ENCODE results near the gene UBAP2L. TPM values are rescaled to one million over a fixed set of nuclear protein-coding genes. Genes with fewer than 3 reads are reported as not detected.

UBAP2L gene
- total and polyA plus RNA-seq, 10 of the 15 experiments (the other 5 are each of a cell fraction or from before 2014, with no cell fraction given), result 49.9 to 198 (median 152) TPM

- BruUV-seq (replicated peaks), result no TSS peak
- Histone ChIP-seq H3K4me1 (ENCODE audit: control insufficient read depth, insufficient read depth, low read length) (no peaks in the 10 kb centered on the region), H3K36me3 (ENCODE audit: control insufficient read depth in 2 of 2, insufficient read depth in 2 of 2, low read length in 1 of 2) (peaks cover 12 to 36% of the 10 kb centered on the region in 2 experiments), H3K9me3 (replicated peaks; ENCODE audit: control insufficient read depth, insufficient read depth, low read length) (no peaks in the 10 kb centered on the region), H4K20me1 (ENCODE audit: control insufficient read depth, insufficient read depth) (0 out of 2 replicates have a peak, but pooled peaks cover 2% of the 10 kb centered on the region), H3K9ac (ENCODE audit: control insufficient read depth, insufficient read depth, low read length) (no peak overlapping the region), H3K4me2 (ENCODE audit: control insufficient read depth, insufficient read depth) (no peak overlapping the region), H3K4me3 (no peak overlapping the region), H3K27ac (ENCODE audit: control insufficient read depth, insufficient read depth) (no peak overlapping the region), H2AFZ (ENCODE audit: control insufficient read depth, low read depth, low read length) (no peak overlapping the region), H3K27me3 (replicated peaks in 1 of 2; ENCODE audit: control insufficient read depth in 2 of 2, insufficient read depth in 2 of 2, low read length in 1 of 2) (no peaks in the 10 kb centered on the region), H3K79me2 (ENCODE audit: control insufficient read depth, insufficient read depth, low read length) (peaks cover 10% of the 10 kb centered on the region)
- TF ChIP-seq MLLT1 (IDR thresholded peaks at IDR 0.05), result no peak
- TF ChIP-seq CBFB (IDR thresholded peaks at IDR 0.05; ENCODE audit: low read depth), result no peak
- TF ChIP-seq BCL3 (IDR thresholded peaks at IDR 0.05; ENCODE audit: borderline replicate concordance, insufficient read depth, low read depth, low read length, poor library complexity, severe bottlenecking), result no peak
- TF ChIP-seq BACH1 (IDR thresholded peaks at IDR 0.05; ENCODE audit: borderline replicate concordance), result no peak
- TF ChIP-seq CBX5 (IDR thresholded peaks at IDR 0.05; ENCODE audit: low read depth), result no peak
- no peak for TF ChIP-seq CHD4 (IDR thresholded peaks at IDR 0.05)
- no peak for TF ChIP-seq YBX1 (IDR thresholded peaks at IDR 0.05)
- TF ChIP-seq GABPA (IDR thresholded peaks at IDR 0.05; ENCODE audit: low read depth), result no peak
- no peak for TF ChIP-seq POLR2AphosphoS5 (IDR thresholded peaks at IDR 0.05; ENCODE audit: low read length)
- TF ChIP-seq ZBTB4 (CRISPR knock-in tag; IDR thresholded peaks at IDR 0.05), result no peak
- no peak for TF ChIP-seq SPI1 (IDR thresholded peaks at IDR 0.05; ENCODE audit: borderline replicate concordance, insufficient read depth, low read depth, low read length)
- no peak for TF ChIP-seq SMAD5 (IDR thresholded peaks at IDR 0.05; ENCODE audit: low read depth)
- no peak for TF ChIP-seq NR2C1 (IDR thresholded peaks at IDR 0.05)
- POLR2A ChIA-PET, result no interaction called here
- no peak for ATAC-seq
- RAD21 ChIA-PET (ENCODE audit: unreplicated experiment), result no interaction called here
- CTCF ChIA-PET, result no interaction called here
- WGBS (ENCODE audit: insufficient coverage, insufficient replicate concordance, low lambda C conversion rate, missing lambda C conversion rate), result 91% methylated on average over 4 of the region's 4 CpGs
- in situ Hi-C loops (cut with MboI), result no loop called here
- SMC1A ChIA-PET (ENCODE audit: uncharacterized antibody, unreplicated experiment), result no interaction called here
- intact Hi-C loops (cut with micrococcal nuclease; ENCODE audit: unreplicated experiment), result no loop called here
- no peak for FAIRE-seq
- DNase-seq (ENCODE audit: low read depth, low spot score), result no peak
Observed at GRCh38 chr1:154236855-154237254, 16.1 kb downstream of the UBAP2L start.
